Measurements from ENCODE around the gene TSPYL2.

DNA sequence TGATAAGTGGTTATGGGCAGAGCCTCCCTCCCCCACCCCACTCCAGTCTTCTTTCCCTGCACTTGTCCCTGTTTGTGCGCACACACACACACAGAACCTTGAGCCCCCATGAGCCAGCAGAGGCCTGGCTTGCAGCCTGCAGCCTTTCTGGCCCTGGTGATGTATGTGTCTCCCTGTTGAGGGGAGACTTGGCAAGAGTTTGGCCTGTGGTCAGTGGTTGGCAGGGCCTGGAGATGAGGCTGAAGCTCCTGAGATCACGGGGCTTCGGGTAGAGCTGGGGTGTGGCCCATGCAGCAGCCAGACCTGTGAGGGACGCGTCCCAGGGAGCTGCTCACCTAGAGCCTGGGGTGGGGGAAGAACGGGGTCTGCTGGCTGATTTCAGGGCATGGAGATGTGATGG, 31.3 kb upstream of the TSPYL2 start:
- TF ChIP-seq, protein P1, sequence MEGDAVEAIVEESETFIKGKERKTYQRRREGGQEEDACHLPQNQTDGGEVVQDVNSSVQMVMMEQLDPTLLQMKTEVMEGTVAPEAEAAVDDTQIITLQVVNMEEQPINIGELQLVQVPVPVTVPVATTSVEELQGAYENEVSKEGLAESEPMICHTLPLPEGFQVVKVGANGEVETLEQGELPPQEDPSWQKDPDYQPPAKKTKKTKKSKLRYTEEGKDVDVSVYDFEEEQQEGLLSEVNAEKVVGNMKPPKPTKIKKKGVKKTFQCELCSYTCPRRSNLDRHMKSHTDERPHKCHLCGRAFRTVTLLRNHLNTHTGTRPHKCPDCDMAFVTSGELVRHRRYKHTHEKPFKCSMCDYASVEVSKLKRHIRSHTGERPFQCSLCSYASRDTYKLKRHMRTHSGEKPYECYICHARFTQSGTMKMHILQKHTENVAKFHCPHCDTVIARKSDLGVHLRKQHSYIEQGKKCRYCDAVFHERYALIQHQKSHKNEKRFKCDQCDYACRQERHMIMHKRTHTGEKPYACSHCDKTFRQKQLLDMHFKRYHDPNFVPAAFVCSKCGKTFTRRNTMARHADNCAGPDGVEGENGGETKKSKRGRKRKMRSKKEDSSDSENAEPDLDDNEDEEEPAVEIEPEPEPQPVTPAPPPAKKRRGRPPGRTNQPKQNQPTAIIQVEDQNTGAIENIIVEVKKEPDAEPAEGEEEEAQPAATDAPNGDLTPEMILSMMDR (IDR thresholded peaks at IDR 0.05), result no peak
- TF ChIP-seq POLR2A (IDR thresholded peaks at IDR 0.05), result no peak
